Bladder microvascular endothelial cell (primary cell): Measurements from ENCODE around the gene RNU1-1. TPM values are rescaled to one million over a fixed set of nuclear protein-coding genes. Genes with fewer than 3 reads are reported as not detected.

Source experiments
- total RNA-seq: library from RNA; depleted of rRNA; stranded (reverse); fragments of >200 nt; gene quantifications from 2 replicates; pipeline ENCODE4 v1.2.3, GENCODE V29; 2014

RNU1-1 gene
- total RNA-seq: 509 and 6,751 TPM in 2 replicates

GRCh38 chr1:16514107-16515055, at the start of gene RNU1-1:
RNU1-1 (minus strand) TSS chr1:16514285.

Other genes with a start within 250 kb of the RNU1-1 start
- gene FBXO42, start 161.8 kb downstream of the RNU1-1 start, total RNA-seq: 4.9 and 12.0 TPM in 2 replicates
- 17.3 and 30.5 TPM in 2 replicates for gene SZRD1, start 147.0 kb downstream of the RNU1-1 start, total RNA-seq
- not detected in 2 replicates for gene SPATA21, start 76.9 kb downstream of the RNU1-1 start, total RNA-seq
- 167 and 188 TPM in 2 replicates for gene NECAP2, start 73.6 kb downstream of the RNU1-1 start, total RNA-seq
- gene NBPF1, start 99.3 kb upstream of the RNU1-1 start, total RNA-seq: 21.4 and 35.6 TPM in 2 replicates
- 509 and 6,751 TPM in 2 replicates for gene RNU1-3, start 152.7 kb upstream of the RNU1-1 start, total RNA-seq
- gene RNU1-4, start 226.2 kb upstream of the RNU1-1 start, total RNA-seq: 509 and 6,751 TPM in 2 replicates